ENCODE data around the gene CAMK2G. TPM values are rescaled to one million over a fixed set of nuclear protein-coding genes. Genes with fewer than 3 reads are reported as not detected.

CAMK2G gene
- total and polyA plus RNA-seq, 2 experiments from 2014 or later = 24.3 to 25.7 TPM

- H3K9me2 ChIP-seq (ENCODE audit: insufficient read depth) = no peaks in the 10 kb centered on the region
- peak overlapping the region; percentile 50 for H3K4me2 ChIP-seq (ENCODE audit: unreplicated experiment)
- H3K36me3 ChIP-seq (ENCODE audit: low read depth) = no peaks in the 10 kb centered on the region
- in situ Hi-C loops (cut with MboI) = no loop called here
- H3K4me1 ChIP-seq (ENCODE audit: insufficient read depth) = peaks cover 25% of the 10 kb centered on the region
- peak overlapping the region; percentile 63 for H3K27ac ChIP-seq
- H3K9me3 ChIP-seq (ENCODE audit: low read depth) = no peaks in the 10 kb centered on the region
- H3K4me3 ChIP-seq = no peak overlapping the region
- H2AFZ ChIP-seq = no peak overlapping the region
- no peaks in the 10 kb centered on the region for H4K20me1 ChIP-seq (ENCODE audit: insufficient read depth)
- DNase-seq = peak; percentile 38
- H3F3A ChIP-seq (ENCODE audit: insufficient read depth) = peaks cover 22% of the 10 kb centered on the region
- TF ChIP-seq EZH2phosphoT487 (IDR thresholded peaks at IDR 0.05; ENCODE audit: insufficient read depth, low read depth) (no peak), EZH2 (IDR thresholded peaks at IDR 0.05; ENCODE audit: insufficient read depth, poor library complexity, severe bottlenecking) (no peak)
- 85% methylated on average over 22 of the region's 22 CpGs for WGBS, 2 experiments (ENCODE audit: low coverage in 1 of 2, low lambda C conversion rate in 2 of 2, missing lambda C conversion rate in 2 of 2)
- no peak overlapping the region for H3K9ac ChIP-seq
- peaks cover 3% of the 10 kb centered on the region for H3K79me2 ChIP-seq (ENCODE audit: insufficient read depth)
- H3K27me3 ChIP-seq (replicated peaks; ENCODE audit: insufficient read depth) = no peaks in the 10 kb centered on the region
These were observed 59.2 kb downstream of the CAMK2G start for GRCh38 chr10:73814896-73815718.

GRCh38 chr10:73814276-73814895, 60.0 kb downstream of the CAMK2G start:
- Histone ChIP-seq H3K9ac (no peak overlapping the region), H3K4me1 (ENCODE audit: insufficient read depth) (peaks cover 30% of the 10 kb centered on the region), H3K79me2 (ENCODE audit: insufficient read depth) (peaks cover 11% of the 10 kb centered on the region), H2AFZ (no peak overlapping the region), H3K4me2 (ENCODE audit: unreplicated experiment) (no peak overlapping the region), H3F3A (ENCODE audit: insufficient read depth) (peaks cover 22% of the 10 kb centered on the region), H3K9me2 (ENCODE audit: insufficient read depth) (no peaks in the 10 kb centered on the region), H3K27ac (no peak overlapping the region), H3K4me3 (no peak overlapping the region), H3K9me3 (ENCODE audit: low read depth) (no peaks in the 10 kb centered on the region), H3K27me3 (replicated peaks; ENCODE audit: insufficient read depth) (no peaks in the 10 kb centered on the region), H4K20me1 (ENCODE audit: insufficient read depth) (no peaks in the 10 kb centered on the region), H3K36me3 (ENCODE audit: low read depth) (no peaks in the 10 kb centered on the region)
- in situ Hi-C loops (cut with MboI) = no loop called here
- DNase-seq = no peak
- WGBS, 2 experiments (ENCODE audit: low coverage in 1 of 2, low lambda C conversion rate in 2 of 2, missing lambda C conversion rate in 2 of 2) = 90 to 95% methylated on average over 11 to 13 of the region's 13 CpGs
- TF ChIP-seq EZH2 (IDR thresholded peaks at IDR 0.05; ENCODE audit: insufficient read depth, poor library complexity, severe bottlenecking) (no peak), EZH2phosphoT487 (IDR thresholded peaks at IDR 0.05; ENCODE audit: insufficient read depth, low read depth) (no peak)

DNA sequence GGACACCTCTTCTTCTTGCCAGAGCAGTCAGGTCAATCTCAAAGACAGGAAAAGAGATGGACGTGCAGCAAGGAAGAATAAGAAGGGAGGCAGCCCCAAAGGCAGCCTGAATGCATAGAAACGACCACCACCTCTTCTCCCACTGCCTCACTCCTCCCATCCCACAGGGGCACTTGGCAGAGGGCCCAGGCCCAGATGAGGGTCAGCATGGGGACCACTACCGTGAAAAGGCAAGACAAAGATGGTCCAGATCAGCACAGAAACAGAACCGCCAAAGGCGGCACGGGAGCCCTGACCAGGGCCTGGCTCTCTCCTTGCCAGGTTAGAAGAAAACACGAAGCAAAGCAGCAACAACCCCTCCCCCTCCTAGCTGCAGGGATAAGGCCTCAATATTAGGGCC, 61.0 kb downstream of the CAMK2G start:
- H3K79me2 ChIP-seq (ENCODE audit: insufficient read depth) = peaks cover 21% of the 10 kb centered on the region
- no peak overlapping the region for H3K9ac ChIP-seq
- no peaks in the 10 kb centered on the region for H3K9me3 ChIP-seq (ENCODE audit: low read depth)
- WGBS, 2 experiments (ENCODE audit: low coverage in 1 of 2, low lambda C conversion rate in 2 of 2, missing lambda C conversion rate in 2 of 2) = 87% methylated on average over 7 of the region's 7 CpGs
- H3K27me3 ChIP-seq (replicated peaks; ENCODE audit: insufficient read depth) = no peaks in the 10 kb centered on the region
- peaks cover 22% of the 10 kb centered on the region for H3F3A ChIP-seq (ENCODE audit: insufficient read depth)
- no peak overlapping the region for H3K4me2 ChIP-seq (ENCODE audit: unreplicated experiment)
- no peaks in the 10 kb centered on the region for H3K36me3 ChIP-seq (ENCODE audit: low read depth)
- H3K4me1 ChIP-seq (ENCODE audit: insufficient read depth) = peaks cover 31% of the 10 kb centered on the region
- TF ChIP-seq EZH2phosphoT487 (IDR thresholded peaks at IDR 0.05; ENCODE audit: insufficient read depth, low read depth) = no peak
- no peak for TF ChIP-seq EZH2 (IDR thresholded peaks at IDR 0.05; ENCODE audit: insufficient read depth, poor library complexity, severe bottlenecking)
- no peak overlapping the region for H2AFZ ChIP-seq
- no peak overlapping the region for H3K4me3 ChIP-seq
- in situ Hi-C loops (cut with MboI) = no loop called here
- no peak overlapping the region for H3K27ac ChIP-seq
- no peaks in the 10 kb centered on the region for H4K20me1 ChIP-seq (ENCODE audit: insufficient read depth)
- DNase-seq = no peak
- H3K9me2 ChIP-seq (ENCODE audit: insufficient read depth) = no peaks in the 10 kb centered on the region

DNA sequence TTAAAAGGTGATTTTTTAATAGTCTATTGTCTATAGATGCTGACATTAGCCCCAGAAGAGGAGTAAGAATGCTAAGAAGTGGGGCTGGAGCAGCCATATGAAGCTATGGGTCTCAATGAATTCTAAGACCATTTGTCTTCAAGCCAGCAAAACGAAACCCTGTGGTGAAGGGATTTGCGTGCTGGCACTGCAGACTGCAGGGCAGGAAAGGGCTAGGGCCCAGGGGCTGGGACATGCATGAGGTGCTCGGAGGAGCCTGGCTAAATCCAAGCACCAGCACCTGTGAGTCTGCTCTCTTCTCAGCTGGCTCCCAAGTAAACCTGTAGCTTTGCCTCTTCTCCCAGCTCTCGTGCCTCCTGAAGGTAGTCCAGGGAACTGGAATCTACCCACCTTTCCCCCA, 61.7 kb downstream of the CAMK2G start:
- Histone ChIP-seq H3K4me3 (no peak overlapping the region), H3K27me3 (replicated peaks; ENCODE audit: insufficient read depth) (no peaks in the 10 kb centered on the region), H3K9me2 (ENCODE audit: insufficient read depth) (no peaks in the 10 kb centered on the region), H2AFZ (no peak overlapping the region), H3F3A (ENCODE audit: insufficient read depth) (peaks cover 19% of the 10 kb centered on the region), H3K36me3 (ENCODE audit: low read depth) (0 out of 2 replicates have a peak, but pooled peaks cover 4% of the 10 kb centered on the region), H4K20me1 (ENCODE audit: insufficient read depth) (no peaks in the 10 kb centered on the region), H3K27ac (no peak overlapping the region), H3K79me2 (ENCODE audit: insufficient read depth) (peaks cover 28% of the 10 kb centered on the region), H3K4me2 (ENCODE audit: unreplicated experiment) (no peak overlapping the region), H3K9ac (no peak overlapping the region), H3K9me3 (ENCODE audit: low read depth) (no peaks in the 10 kb centered on the region), H3K4me1 (ENCODE audit: insufficient read depth) (peaks cover 31% of the 10 kb centered on the region)
- no peak for DNase-seq
- 98 to 100% methylated on average over 4 of the region's 4 CpGs for WGBS, 2 experiments (ENCODE audit: low coverage in 1 of 2, low lambda C conversion rate in 2 of 2, missing lambda C conversion rate in 2 of 2)
- in situ Hi-C loops (cut with MboI) = no loop called here
- TF ChIP-seq EZH2 (IDR thresholded peaks at IDR 0.05; ENCODE audit: insufficient read depth, poor library complexity, severe bottlenecking) = no peak
- TF ChIP-seq EZH2phosphoT487 (IDR thresholded peaks at IDR 0.05; ENCODE audit: insufficient read depth, low read depth) = no peak
